SJCRH30 (cell line): ENCODE data around the gene SLC25A36. TPM values are rescaled to one million over a fixed set of nuclear protein-coding genes. Genes with fewer than 3 reads are reported as not detected.

Experiments used
- total RNA-seq: library from RNA; depleted of rRNA; stranded (reverse); fragments of >200 nt; shearing (Covaris generic); gene quantifications from 2 replicates; pipeline ENCODE4 v1.2.3, GENCODE V29; 2014; rRNA removed

Gene SLC25A36
- total RNA-seq, 1 experiment from 2014 or later, result 117 TPM

Other genes with a start within 250 kb of the SLC25A36 start
- gene SPSB4, start 109.5 kb downstream of the SLC25A36 start, total RNA-seq, result 101 and 106 TPM in 2 replicates